PFSK-1 (cell line): ENCODE measurements around the gene SALL1.

ENCODE experiments used
- FOXP2 ChIP-seq: optimal IDR thresholded peaks from 2 replicates; pipeline ENCODE3; 2011; ENCODE audit warnings: borderline replicate concordance, control low read depth, inconsistent platforms; ENCODE audit not compliant: insufficient read depth; ENCODE audit errors: extremely low read length, extremely low read depth
- POLR2AphosphoS5 ChIP-seq: IDR thresholded peaks from 2 replicates; pipeline ENCODE4 v1.6.1; 2012; ENCODE audit warnings: low read depth, mild to moderate bottlenecking, control low read depth, low read length, moderate library complexity
- TAF1 ChIP-seq: IDR thresholded peaks from 2 replicates; pipeline ENCODE4 v1.6.1; 2012; ENCODE audit warnings: low read length, control low read depth, borderline replicate concordance; ENCODE audit not compliant: insufficient read depth

GRCh38 chr16:51141106-51141505 lies 10.0 kb downstream of the SALL1 start:
- TF ChIP-seq POLR2AphosphoS5 (no peak), FOXP2 (no peak), TAF1 (no peak)
